AG10803 (cell line): ENCODE measurements around the gene GLB1L.

Experiments used
- DNase-seq: peaks from one replicate; pipeline ENCODE4 v3.0.0; 2010; ENCODE audit warnings: low read depth
- H3K4me3 ChIP-seq: 2 replicates; pipeline ENCODE4 v1.5.1; 2011; ENCODE audit warnings: mild to moderate bottlenecking, low read length, control low read depth
- TF ChIP-seq, protein P1 (sequence below): conservative IDR thresholded peaks from 2 replicates; pipeline ENCODE4 v1.5.1; 2011; ENCODE audit warnings: mild to moderate bottlenecking, low read length, control low read depth, inconsistent platforms

GLB1L gene

DNA sequence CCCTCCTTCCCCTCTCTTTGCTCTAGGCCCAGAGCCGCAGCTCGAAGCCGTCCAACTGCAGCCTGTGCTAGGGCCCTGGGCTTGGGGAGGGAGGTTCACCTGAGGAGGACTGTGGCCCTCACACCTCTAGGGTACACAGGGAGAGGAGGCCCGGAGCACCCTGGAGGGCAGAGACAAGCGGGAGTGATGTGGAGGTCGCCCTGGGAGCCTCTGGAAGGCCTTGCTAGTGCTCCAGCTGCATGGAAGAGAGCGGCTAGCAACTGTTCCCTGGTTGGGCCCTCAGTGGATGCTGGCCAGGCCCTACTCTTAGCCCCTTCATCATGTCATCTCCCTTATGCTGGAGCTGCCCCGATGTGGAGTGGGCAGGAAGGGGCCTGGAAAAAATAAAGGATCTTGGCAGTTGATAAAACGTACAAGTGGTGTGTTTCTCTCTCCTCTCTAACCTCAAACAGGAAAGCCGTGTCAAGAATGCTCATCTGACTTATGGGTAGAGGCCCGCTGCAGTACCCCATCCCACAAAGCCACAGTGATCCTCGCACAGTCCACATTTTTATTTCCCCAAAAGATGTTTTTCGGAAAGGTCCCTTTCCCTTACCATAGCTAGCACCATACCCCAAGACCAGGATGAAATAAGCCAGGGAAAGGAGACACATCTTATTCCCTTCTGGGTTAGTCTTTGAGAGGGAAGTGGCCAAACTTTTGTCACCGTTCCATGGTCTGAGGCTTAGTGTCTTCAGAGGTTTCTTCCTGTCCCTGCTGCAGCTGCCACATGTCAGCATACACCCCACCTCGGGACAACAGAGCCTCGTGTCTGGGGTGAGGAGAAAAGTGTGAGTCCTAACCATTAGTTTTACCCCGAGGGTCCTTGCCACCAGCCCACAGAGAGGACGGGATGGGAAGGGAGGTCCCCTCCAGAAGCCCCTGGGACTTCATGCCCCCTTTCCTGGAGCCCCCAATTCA, 35.7 kb downstream of the GLB1L start:
- TF ChIP-seq, protein P1, sequence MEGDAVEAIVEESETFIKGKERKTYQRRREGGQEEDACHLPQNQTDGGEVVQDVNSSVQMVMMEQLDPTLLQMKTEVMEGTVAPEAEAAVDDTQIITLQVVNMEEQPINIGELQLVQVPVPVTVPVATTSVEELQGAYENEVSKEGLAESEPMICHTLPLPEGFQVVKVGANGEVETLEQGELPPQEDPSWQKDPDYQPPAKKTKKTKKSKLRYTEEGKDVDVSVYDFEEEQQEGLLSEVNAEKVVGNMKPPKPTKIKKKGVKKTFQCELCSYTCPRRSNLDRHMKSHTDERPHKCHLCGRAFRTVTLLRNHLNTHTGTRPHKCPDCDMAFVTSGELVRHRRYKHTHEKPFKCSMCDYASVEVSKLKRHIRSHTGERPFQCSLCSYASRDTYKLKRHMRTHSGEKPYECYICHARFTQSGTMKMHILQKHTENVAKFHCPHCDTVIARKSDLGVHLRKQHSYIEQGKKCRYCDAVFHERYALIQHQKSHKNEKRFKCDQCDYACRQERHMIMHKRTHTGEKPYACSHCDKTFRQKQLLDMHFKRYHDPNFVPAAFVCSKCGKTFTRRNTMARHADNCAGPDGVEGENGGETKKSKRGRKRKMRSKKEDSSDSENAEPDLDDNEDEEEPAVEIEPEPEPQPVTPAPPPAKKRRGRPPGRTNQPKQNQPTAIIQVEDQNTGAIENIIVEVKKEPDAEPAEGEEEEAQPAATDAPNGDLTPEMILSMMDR, result no peak
- H3K4me3 ChIP-seq, result no peak overlapping the region
- no peak for DNase-seq

DNA sequence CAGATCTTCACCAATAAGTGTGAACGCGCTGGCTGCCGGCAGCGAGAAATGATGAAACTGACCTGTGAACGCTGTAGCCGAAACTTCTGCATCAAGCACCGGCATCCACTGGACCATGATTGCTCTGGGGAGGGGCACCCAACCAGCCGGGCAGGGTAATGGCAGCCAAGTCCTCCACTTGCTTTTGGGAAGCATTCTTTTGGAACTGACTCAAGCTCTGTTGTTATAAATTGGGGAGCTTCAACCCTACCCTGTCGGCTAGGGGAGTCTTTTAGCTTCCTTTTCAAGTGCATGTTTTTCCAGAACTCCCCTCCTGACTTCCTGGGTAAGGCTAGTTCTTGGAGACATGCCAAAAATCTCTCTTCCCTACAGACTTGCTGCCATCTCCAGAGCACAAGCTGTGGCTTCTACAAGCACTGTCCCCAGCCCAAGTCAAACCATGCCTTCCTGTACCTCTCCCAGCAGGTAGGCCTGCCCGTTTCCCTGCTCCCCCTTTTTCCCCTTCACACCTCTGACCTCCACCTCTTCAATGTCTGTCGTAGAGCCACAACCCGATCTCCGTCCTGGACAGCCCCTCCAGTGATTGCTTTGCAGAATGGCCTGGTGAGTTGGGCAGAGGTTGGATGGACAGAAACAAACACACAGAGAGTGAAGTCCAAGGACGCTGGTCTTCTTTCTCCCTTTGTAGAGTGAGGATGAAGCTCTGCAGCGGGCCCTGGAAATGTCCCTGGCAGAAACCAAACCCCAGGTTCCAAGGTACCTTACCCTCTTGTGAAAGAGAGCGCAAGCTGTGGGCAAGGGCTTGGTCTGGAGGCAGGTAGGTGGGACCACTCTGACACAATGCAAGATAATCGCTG, 37.1 kb downstream of the GLB1L start:
- peak overlapping the region; percentile 85 for H3K4me3 ChIP-seq
- DNase-seq, result peak; percentile 45
- TF ChIP-seq, protein P1, result no peak

DNA sequence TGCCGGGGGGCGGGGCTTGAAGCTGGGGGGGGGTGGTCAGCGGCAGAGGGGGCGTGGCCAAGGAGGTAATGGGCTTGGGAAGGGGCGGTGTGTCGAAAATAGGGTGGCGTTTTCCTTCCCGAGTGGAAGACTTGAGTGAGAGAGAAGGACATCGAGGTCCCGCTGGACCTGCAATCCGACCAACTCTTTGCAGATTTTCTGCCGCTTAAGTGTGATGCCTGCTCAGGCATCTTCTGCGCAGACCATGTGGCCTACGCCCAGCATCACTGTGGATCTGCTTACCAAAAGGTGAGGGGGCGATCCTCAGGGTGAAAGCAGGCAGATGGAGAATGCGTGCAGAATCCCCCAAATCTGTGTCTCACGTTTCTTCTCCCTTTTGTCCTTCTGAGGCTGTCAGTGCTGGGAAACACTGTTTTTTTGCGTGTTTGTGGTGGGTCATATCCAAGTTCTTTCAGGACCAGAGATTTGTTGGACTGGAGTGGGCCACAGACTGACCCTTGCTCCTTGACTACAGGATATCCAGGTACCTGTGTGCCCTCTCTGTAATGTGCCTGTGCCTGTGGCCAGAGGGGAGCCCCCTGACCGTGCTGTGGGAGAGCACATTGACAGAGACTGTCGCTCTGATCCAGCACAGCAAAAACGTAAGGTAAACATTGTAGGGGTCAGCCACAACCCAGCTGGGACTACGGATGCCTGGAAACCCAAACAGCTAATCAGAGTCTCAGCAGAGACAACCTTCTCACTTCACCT, 37.9 kb downstream of the GLB1L start:
- TF ChIP-seq, protein P1, result no peak
- DNase-seq, result no peak
- H3K4me3 ChIP-seq, result peak overlapping the region; percentile 85

DNA sequence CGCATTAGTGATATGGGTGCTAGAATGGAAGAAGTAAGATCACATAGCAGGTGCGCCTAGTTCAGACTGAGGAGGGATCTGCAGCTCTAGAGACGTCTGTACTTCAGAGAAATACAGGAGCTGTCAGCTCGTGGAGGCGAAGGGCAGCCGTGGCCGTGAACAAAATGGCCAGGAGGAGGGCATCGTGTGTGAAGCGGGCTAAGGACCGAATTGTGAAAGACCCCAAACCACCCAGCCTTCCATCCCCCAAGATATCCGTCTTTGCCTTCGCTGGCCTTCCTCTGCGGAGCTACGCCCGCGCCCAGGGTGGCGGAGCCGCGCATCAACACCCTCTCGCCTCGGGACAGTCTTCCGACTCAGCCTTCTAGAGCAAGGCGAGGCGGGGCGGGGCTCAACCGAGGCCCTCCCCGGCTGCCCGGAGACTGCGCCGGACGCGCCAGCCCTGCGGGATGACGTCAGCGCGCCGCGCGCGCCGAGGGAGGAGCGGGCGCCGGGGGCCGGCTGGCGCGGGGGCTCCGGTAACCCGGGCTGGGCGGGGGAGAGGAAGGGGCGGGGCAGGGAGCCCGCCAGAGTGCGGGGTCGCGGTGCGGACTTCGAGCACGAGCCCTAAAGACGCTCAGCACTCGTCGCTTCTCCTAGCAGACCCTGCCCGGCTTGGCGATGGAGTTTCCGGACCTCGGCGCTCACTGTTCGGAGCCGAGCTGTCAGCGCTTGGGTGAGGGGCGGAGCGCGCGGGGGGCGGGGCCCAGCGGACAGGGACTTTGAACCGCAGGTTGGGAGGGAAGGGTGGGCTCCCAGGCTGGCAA, 38.7 kb downstream of the GLB1L start, which contains the start of gene ZFAND2B:
TSS of gene ZFAND2B (plus strand) at position 455 of the 806 bp plus-strand sequence. CDS start at position 661, 206 bp downstream.
- TF ChIP-seq, protein P1, result no peak
- H3K4me3 ChIP-seq, result peak within 1 kb of the TSS; percentile 85
- peak; percentile 87 for DNase-seq

DNA sequence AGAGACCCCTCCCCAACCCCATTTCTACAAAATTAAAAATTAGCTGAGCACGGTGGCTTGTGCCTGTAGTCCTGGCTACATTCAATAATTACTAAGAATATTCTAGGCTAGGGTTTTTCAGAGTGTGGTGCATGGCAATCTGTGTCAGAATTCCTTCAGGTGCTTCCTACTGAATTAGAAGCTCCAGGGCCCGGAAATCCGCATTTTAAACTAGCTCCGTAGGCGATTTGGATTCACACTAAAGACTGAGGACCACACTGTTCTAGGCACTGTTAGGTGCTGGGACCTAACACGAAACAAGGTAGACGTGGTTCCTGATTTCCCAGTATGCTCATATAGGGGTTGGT, 39.3 kb downstream of the GLB1L start:
- peak overlapping the region; percentile 83 for H3K4me3 ChIP-seq
- DNase-seq, result no peak
- TF ChIP-seq, protein P1, result no peak

DNA sequence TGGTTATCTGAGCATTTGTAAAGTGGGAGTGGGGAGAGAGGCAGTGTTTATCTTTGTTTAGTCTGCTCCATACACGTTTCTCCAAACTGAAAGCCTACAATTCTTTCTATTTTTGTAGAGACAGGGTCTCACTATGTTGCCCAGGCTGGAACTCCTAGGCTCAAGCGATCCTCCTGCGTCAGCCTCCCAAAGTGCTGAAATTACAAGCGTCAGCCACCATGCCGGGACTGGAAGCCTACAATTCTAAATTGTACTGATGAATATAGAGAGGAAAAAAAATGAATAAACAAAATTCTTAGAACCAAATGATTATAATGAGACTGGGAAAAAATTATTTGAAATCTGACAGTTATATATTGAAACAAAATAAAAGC, 40.1 kb downstream of the GLB1L start:
- H3K4me3 ChIP-seq, result no peak overlapping the region
- TF ChIP-seq, protein P1, result no peak
- no peak for DNase-seq
